Measurements from ENCODE around the gene GPRC5B. TPM values are rescaled to one million over a fixed set of nuclear protein-coding genes. Genes with fewer than 3 reads are reported as not detected.

The GPRC5B gene
- total RNA-seq, 4 donors from 2014 or later: 16.5 to 53.0 (median 22.3) TPM

- intact Hi-C loops (cut with DNase I; ENCODE audit: low total_unique reads): no loop called here
- H3K9me3 ChIP-seq: no peaks in the 10 kb centered on the region
- H3K36me3 ChIP-seq: no peaks in the 10 kb centered on the region
These were observed 20.1 kb downstream of the GPRC5B start for GRCh38 chr16:19864566-19864965.

GRCh38 chr16:19863990-19864389, 20.7 kb downstream of the GPRC5B start:
- no peak overlapping the region for H3K4me3 ChIP-seq
- no peaks in the 10 kb centered on the region for H3K9me3 ChIP-seq
- H3K4me1 ChIP-seq: no peaks in the 10 kb centered on the region
- TF ChIP-seq POLR2A (IDR thresholded peaks at IDR 0.05): no peak
- no peak for TF ChIP-seq CTCF (IDR thresholded peaks at IDR 0.05)
- no peak overlapping the region for H3K27ac ChIP-seq
- no peaks in the 10 kb centered on the region for H3K27me3 ChIP-seq
- DNase-seq: no peak
- intact Hi-C loops (cut with DNase I; ENCODE audit: low total_unique reads): no loop called here
- no peaks in the 10 kb centered on the region for H3K36me3 ChIP-seq

More at GRCh38 chr16:19864566-19864965, 20.1 kb downstream of the GPRC5B start:
- Histone ChIP-seq H3K4me1 (no peaks in the 10 kb centered on the region), H3K27ac (no peak overlapping the region), H3K4me3 (no peak overlapping the region), H3K27me3 (no peaks in the 10 kb centered on the region)
- no peak for DNase-seq
- TF ChIP-seq POLR2A (IDR thresholded peaks at IDR 0.05) (no peak), CTCF (IDR thresholded peaks at IDR 0.05) (no peak)

- TF ChIP-seq CTCF (IDR thresholded peaks at IDR 0.05): no peak
- TF ChIP-seq POLR2A (IDR thresholded peaks at IDR 0.05): no peak
- Histone ChIP-seq H3K27ac (no peak overlapping the region), H3K9me3 (no peaks in the 10 kb centered on the region), H3K36me3 (no peaks in the 10 kb centered on the region), H3K4me3 (no peak overlapping the region), H3K4me1 (no peaks in the 10 kb centered on the region), H3K27me3 (no peaks in the 10 kb centered on the region)
- DNase-seq: no peak
- intact Hi-C loops (cut with DNase I; ENCODE audit: low total_unique reads): no loop called here
These were observed 22.8 kb downstream of the GPRC5B start for GRCh38 chr16:19861811-19862327.

GRCh38 chr16:19861133-19861532, 23.5 kb downstream of the GPRC5B start:
- H3K27ac ChIP-seq: no peak overlapping the region
- H3K27me3 ChIP-seq: no peaks in the 10 kb centered on the region
- DNase-seq: no peak
- H3K9me3 ChIP-seq: no peaks in the 10 kb centered on the region
- no peak overlapping the region for H3K4me3 ChIP-seq
- intact Hi-C loops (cut with DNase I; ENCODE audit: low total_unique reads): no loop called here
- H3K4me1 ChIP-seq: no peaks in the 10 kb centered on the region
- no peaks in the 10 kb centered on the region for H3K36me3 ChIP-seq
- TF ChIP-seq POLR2A (IDR thresholded peaks at IDR 0.05) (no peak), CTCF (IDR thresholded peaks at IDR 0.05) (no peak)

GRCh38 chr16:19860166-19861041, 24.2 kb downstream of the GPRC5B start:
- TF ChIP-seq POLR2A (IDR thresholded peaks at IDR 0.05): no peak
- no peak for TF ChIP-seq CTCF (IDR thresholded peaks at IDR 0.05)
- DNase-seq: no peak
- H3K4me1 ChIP-seq: no peaks in the 10 kb centered on the region
- intact Hi-C loops (cut with DNase I; ENCODE audit: low total_unique reads): no loop called here
- H3K36me3 ChIP-seq: no peaks in the 10 kb centered on the region
- H3K4me3 ChIP-seq: no peak overlapping the region
- H3K27me3 ChIP-seq: no peaks in the 10 kb centered on the region
- H3K27ac ChIP-seq: no peak overlapping the region
- no peaks in the 10 kb centered on the region for H3K9me3 ChIP-seq

Data from uterus (tissue), 4 donors.